Pons (tissue), 1 donor: Measurements from ENCODE around the gene UBE2D2.
"Not testable (repeated sequence)": the region's sequence is repeated elsewhere in the genome, so short reads cannot be mapped to it uniquely, and the experiment has no call there.

Experiments used
- DNase-seq: peaks from one replicate; pipeline ENCODE4 v3.0.0-alpha.2; 2016; ENCODE audit warnings: low spot score

The UBE2D2 gene

GRCh38 chr5:139560752-139561654 lies at the start of gene UBE2D2:
TSS of gene UBE2D2 (plus strand) at chr5:139561339. CDS start at chr5:139561792, 453 bp downstream.
- DNase-seq = peak; percentile 93

- no peak for DNase-seq
Observed at GRCh38 chr5:139512786-139513390, 48.3 kb upstream of the UBE2D2 start.

- peak; percentile 83 for DNase-seq
Observed at GRCh38 chr5:139513434-139513833, 47.7 kb upstream of the UBE2D2 start.

- DNase-seq = no peak
Observed at GRCh38 chr5:139513852-139514485, 47.2 kb upstream of the UBE2D2 start.

GRCh38 chr5:139514486-139514856 lies 46.7 kb upstream of the UBE2D2 start:
- DNase-seq = no peak

- peak; percentile 91 for DNase-seq
Observed at GRCh38 chr5:139517683-139518564, 43.2 kb upstream of the UBE2D2 start.

- DNase-seq = no peak
Observed at GRCh38 chr5:139523635-139524445, 37.3 kb upstream of the UBE2D2 start.

GRCh38 chr5:139524446-139524845 lies 36.7 kb upstream of the UBE2D2 start:
- no peak for DNase-seq

- DNase-seq = no peak
Observed at GRCh38 chr5:139524940-139525585, 36.1 kb upstream of the UBE2D2 start.

GRCh38 chr5:139525586-139526308 lies 35.4 kb upstream of the UBE2D2 start:
- not testable (repeated sequence) for DNase-seq

- DNase-seq = not testable (repeated sequence)
Observed at GRCh38 chr5:139526309-139527089, 34.6 kb upstream of the UBE2D2 start.

- DNase-seq = not testable (repeated sequence)
Observed at GRCh38 chr5:139527090-139527470, 34.1 kb upstream of the UBE2D2 start.

- DNase-seq = not testable (repeated sequence)
Observed at GRCh38 chr5:139527896-139528467, 33.2 kb upstream of the UBE2D2 start.

- DNase-seq = not testable (repeated sequence)
Observed at GRCh38 chr5:139528695-139529094, 32.4 kb upstream of the UBE2D2 start.

- DNase-seq = not testable (repeated sequence)
Observed at GRCh38 chr5:139530079-139530478, 31.1 kb upstream of the UBE2D2 start.

GRCh38 chr5:139531772-139532169 lies 29.4 kb upstream of the UBE2D2 start:
- no peak for DNase-seq

- DNase-seq = peak; percentile 75
Observed at GRCh38 chr5:139543423-139543991, 17.6 kb upstream of the UBE2D2 start.

- not testable (repeated sequence) for DNase-seq
Observed at GRCh38 chr5:139546593-139546992, 14.5 kb upstream of the UBE2D2 start.
